GM21737 (cell line): ENCODE measurements around the gene HEXIM2.
"Not testable (repeated sequence)": the region's sequence is repeated elsewhere in the genome, so short reads cannot be mapped to it uniquely, and the experiment has no call there.

ENCODE experiments used
- ATAC-seq: cut with Tn5 transposase; IDR thresholded peaks from one replicate; pipeline ENCODE4 v1.9.1; 2021; ENCODE audit warnings: mild to moderate bottlenecking, moderate library complexity; ENCODE audit not compliant: unreplicated experiment

Gene HEXIM2

DNA sequence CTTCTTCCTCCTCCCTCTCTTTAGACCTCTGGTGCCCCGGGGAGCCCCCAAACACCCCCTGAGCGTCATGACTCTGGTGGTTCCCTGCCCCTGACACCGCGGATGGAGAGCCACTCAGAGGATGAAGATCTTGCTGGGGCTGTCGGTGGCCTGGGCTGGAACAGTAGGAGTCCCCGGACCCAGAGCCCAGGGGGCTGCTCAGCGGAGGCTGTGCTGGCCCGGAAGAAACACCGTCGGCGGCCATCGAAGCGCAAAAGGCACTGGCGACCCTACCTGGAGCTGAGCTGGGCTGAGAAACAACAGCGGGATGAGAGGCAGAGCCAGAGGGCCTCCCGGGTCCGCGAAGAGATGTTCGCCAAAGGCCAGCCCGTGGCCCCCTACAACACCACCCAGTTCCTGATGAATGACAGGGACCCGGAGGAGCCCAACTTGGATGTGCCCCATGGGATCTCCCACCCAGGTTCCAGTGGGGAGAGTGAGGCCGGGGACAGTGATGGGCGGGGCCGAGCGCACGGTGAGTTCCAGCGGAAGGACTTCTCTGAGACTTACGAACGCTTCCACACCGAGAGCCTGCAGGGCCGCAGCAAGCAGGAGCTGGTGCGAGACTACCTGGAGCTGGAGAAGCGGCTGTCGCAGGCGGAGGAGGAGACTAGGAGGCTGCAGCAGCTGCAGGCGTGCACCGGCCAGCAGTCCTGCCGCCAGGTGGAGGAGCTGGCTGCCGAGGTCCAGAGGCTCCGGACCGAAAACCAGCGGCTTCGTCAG is 7.5 kb downstream of the HEXIM2 start:
- ATAC-seq = no peak

GRCh38 chr17:45170280-45170930 is 8.7 kb downstream of the HEXIM2 start:
- no peak for ATAC-seq

GRCh38 chr17:45170931-45171337 is 9.3 kb downstream of the HEXIM2 start:
- no peak for ATAC-seq

DNA sequence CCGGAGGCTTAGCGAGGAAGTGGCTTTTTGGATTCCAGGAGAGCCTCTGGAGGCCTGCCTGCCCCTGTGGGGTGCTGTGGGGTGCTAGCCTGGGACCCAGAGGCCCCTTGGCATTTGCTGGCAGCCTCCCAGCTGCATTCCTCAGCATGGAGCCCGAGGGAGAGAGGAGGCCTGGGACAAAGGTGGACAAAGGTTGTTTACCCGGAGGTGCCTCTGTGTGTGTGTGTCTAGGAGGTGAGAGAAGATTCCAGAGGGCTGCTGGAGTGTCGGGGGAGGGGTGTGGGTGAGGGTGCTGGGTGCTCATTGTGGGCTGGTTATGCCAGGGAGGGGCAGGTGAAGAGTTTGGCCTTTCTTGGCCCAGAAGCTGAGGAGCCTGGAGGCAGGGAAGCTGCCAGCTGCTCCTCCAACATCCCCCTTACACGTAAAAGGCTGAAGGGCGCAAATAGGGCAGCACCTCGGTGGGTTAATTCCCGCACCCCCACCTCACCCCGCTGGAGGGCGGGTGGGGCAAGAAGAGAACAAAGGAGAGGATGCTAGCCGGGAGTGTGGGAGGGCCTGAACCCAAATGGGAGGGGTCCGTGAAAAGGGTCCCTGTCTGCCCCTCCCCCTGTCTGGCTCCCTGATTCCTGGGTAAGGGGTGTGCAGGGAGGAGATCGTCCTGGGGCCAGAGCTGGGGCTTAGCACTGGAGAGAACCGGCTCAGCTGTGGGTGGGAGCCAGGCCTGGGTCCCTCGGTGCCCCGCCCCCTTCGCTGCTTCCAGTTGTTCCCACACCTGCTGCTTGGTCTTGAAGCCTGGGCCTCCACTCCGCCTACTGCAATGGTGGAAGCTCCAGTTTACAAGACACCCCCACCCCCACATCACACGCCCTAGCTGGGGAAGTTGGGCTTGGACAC is 9.9 kb downstream of the HEXIM2 start:
- no peak for ATAC-seq

DNA sequence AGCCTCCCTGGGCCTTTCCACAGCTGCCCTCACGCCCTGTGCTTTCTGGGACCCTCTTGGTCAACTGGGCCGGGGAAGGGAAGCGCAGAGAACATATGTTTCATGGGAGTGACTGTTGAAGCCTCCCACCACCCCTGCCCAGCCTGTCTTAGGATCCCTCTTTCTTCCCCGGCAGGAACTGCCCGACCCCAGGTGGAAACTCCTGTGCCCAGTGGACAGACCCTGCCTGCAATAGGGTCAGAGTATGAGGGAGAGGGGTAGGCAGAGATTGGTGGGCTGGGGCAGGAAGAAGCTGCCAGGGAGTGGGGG is 10.5 kb downstream of the HEXIM2 start:
- ATAC-seq = no peak

- ATAC-seq = no peak
These were observed 11.0 kb downstream of the HEXIM2 start for GRCh38 chr17:45172541-45173286.

GRCh38 chr17:45175759-45176115 is 14.1 kb downstream of the HEXIM2 start:
- ATAC-seq = no peak

DNA sequence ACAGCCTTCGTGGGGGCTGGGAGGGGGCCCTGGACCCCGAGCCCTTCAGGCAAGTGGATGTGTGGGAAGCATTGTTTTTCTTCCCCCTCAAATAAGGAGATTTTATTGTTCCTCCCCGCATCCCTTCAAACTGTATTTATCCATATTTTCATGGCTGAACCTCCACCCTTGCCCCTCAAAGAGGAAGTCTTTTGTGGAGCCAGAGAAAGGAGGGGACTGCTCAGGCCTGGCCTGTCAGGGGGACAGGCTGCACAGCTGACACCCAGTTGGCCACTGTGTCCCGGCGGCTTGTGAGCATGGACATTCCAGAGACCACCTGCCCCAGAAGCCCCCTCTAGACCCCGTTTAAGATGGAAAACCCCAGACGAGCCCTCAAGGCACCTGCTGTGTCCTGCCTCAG is 15.9 kb downstream of the HEXIM2 start:
- ATAC-seq = no peak

GRCh38 chr17:45184144-45184543 is 22.5 kb downstream of the HEXIM2 start:
- no peak for ATAC-seq

DNA sequence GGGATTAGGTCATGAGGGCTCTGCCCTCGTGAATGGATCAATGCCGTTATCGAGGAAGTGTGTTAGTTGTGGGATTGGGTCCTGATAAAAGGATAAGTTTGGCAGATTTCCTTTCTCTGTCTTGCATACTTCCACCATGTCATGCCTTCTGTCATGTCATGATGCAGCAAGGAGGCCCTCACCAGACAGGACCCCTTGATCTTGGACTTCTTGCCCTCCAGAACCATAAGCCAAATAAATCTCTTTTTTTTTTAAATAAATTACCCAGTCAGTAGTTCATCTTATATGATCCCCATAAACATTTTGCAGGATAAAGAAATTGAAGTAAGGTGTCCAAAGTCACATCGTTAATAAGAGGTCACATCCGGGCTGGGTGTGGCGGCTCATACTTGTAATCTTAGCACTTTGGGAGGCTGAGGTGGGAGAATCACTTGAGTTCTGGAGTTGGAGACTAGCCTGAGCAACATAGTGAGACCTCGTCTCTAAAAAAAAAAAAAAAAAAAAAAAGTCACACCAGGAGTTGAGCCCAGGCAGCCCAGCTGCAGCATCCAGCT is 25.2 kb downstream of the HEXIM2 start:
- no peak for ATAC-seq

- no peak for ATAC-seq
These were observed 27.3 kb downstream of the HEXIM2 start for GRCh38 chr17:45189009-45189408.

DNA sequence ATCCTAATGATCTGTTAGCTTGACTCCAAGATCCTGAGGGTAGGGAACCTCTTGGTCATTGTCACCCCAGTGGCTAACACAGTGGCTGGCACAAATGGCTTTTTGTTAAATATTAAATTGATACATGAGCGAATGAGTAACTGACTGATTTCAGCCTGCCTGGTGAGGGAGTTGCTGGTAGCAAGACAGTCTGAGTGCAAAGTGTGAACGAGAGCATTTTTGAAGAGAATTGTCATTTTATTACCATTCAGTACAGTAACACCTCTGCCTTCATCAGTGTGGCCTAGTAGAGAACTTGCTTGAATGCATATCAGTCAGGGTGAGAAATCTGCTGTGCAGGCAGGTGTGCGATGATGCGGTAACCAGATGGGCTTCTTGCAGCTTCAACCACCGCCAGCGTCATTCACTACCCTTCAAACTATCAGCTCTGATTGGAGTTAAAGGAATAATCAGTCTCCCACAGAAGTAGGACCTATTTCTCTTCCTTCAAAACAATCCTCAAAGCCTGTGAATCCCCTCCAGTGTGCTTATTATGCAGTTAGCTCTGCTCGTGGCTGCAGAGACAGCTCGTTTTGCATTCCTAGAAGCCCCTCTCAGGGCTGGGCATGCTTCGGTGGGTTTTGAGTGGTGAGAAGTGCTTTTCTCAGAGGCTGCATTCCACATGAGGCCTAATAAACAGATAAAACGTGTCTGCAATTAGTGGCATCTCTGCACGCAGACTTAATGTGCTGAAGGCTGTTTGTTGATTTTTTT is 29.0 kb downstream of the HEXIM2 start:
- ATAC-seq = no peak

DNA sequence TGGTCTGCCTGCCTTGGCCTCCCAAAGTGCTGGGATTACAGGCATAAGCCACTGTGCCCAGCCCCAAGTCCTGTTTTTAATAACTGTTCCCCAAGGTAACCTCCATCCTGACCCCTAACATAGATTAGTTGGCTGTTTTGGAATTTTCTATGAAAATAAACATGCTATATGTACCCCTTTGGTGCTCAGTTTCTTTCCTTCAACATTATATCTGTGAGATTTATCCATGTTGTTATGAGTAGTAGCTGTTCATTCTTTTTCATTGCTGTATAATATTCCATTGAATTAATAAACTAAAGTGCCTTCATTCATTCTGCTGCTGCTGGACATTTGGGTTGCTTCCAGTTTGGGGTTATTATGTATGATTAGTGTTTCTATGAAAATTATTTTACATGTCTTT is 33.7 kb downstream of the HEXIM2 start:
- no peak for ATAC-seq

DNA sequence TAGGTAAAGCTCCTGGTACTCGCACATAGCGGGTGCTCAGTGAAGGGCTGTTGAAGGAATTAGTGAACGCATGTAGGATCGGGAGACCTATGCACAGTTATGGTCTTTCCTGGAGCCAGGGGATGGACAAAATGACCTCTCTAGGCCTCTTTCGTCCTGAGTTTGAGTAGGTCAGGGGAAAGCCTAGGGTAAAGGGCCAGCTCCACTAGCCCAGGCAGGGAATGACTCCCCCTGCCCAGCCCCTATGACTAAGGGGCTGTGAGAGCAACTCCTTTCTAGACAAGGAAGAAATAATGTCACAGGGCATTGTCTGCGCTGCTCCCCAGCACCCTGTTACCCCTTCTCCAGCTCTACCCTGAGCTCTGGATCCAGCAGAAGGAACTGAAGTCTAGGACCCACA is 35.4 kb downstream of the HEXIM2 start:
- no peak for ATAC-seq

- ATAC-seq = peak; percentile 91
These were observed 36.1 kb downstream of the HEXIM2 start for GRCh38 chr17:45197555-45198334.

GRCh38 chr17:45200701-45201100 is 39.0 kb downstream of the HEXIM2 start:
- no peak for ATAC-seq

- no peak for ATAC-seq
These were observed 39.8 kb downstream of the HEXIM2 start for GRCh38 chr17:45201457-45201856.

DNA sequence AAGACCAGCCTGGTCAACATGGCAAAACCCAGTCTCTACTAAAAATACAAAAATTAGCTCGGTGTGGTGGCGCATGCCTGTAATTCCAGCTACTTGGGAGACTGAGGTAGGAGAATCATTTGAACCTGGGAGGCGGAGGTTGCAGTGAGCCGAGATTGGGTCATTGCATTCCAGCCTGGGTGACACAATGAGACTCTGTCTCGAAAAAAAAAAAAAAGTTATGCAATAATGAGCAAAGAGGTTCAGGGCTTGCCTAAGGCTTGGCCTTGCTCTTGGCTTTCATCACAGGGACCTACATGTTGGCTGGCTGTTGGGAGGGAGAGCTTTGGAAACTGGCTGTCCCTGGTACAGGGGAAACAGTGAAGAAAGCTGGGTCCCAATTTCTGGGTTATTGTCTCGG is 40.2 kb downstream of the HEXIM2 start:
- not testable (repeated sequence) for ATAC-seq

DNA sequence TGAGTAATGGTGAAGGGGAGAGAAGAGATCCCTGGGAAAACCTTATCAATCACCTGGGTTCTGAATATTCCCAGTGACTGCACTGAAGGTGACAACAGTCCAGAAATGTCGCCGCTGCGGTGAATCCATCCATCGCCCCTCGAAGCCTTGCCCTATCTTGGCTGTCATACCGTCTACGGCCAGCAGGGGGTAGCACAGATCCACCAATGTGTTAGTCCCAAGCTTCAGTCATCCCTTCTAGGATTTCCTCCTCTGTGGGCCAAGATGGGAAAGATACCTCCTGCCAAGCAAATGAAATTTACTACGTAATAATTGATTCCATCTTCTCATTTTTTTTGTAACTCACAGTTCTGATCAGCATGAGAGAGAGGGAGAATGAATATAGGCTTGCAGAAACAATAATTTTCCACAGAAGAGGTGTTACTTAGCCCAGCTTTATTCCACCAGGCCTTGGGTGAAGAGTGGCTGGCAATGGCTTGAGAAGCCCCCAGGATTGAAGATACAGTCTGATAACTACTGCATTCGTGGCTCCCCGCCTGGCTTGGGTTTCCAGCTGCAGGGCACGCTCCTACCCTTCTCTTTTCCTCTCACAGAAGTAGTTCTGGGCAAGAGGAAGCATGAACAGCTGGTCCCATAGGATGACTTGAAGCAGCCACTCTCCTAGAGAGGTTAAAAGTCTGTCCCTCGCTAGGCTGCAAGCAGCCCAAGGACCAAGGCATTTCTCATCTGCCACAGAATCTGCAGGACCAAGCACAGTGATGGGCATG is 57.4 kb downstream of the HEXIM2 start:
- no peak for ATAC-seq
